Activated B cell treated with CpG ODN at 0.5 μM for 24 hours (primary cell): ENCODE results near the gene DBI. TPM values are rescaled to one million over a fixed set of nuclear protein-coding genes. Genes with fewer than 3 reads are reported as not detected.

Source experiments
- ATAC-seq: fragments of 200-7000 bp; cut with Tn5 transposase; one replicate; pipeline ENCODE4 v1.10.0; 2021; ENCODE audit warnings: low read depth, mild to moderate bottlenecking, moderate library complexity
- CTCF ChIA-PET: fragments of 350-600 bp; sonication (Branson Sonifier 250); formaldehyde crosslinking; loops from one replicate; lab custom pipeline; 2021; ENCODE audit warnings: antibody characterized with exemption; lab: Charles Lee
- POLR2A ChIA-PET: fragments of 350-600 bp; sonication (Branson Sonifier 250); formaldehyde crosslinking; loops from one replicate; lab custom pipeline; 2021; ENCODE audit warnings: antibody characterized with exemption; lab: Charles Lee
- DNase-seq: peaks from one replicate; pipeline ENCODE4 v3.0.0; 2022
- H3K27ac Mint-ChIP-seq: one replicate; pipeline ENCODE4 v1.8.0; 2020; ENCODE audit warnings: mixed read lengths
- H3K27me3 Mint-ChIP-seq: one replicate; pipeline ENCODE4 v1.8.0; 2021; ENCODE audit warnings: mixed read lengths
- H3K36me3 Mint-ChIP-seq: one replicate; pipeline ENCODE4 v1.8.0; 2021; ENCODE audit warnings: low read depth, mixed read lengths
- H3K4me1 Mint-ChIP-seq: one replicate; pipeline ENCODE4 v1.8.0; 2021; ENCODE audit warnings: mixed read lengths
- H3K4me3 Mint-ChIP-seq: one replicate; pipeline ENCODE4 v1.8.0; 2020; ENCODE audit warnings: mild to moderate bottlenecking, mixed read lengths
- H3K9me3 Mint-ChIP-seq: one replicate; pipeline ENCODE4 v1.8.0; 2020; ENCODE audit warnings: mixed read lengths
- intact Hi-C: fragments of 100-400 bp; cut with micrococcal nuclease; formaldehyde crosslinking; loops from one replicate; pipeline ENCODE4 v1.15.1; 2024
- total RNA-seq: library from RNA; stranded (reverse); gene quantifications from 2 replicates; pipeline ENCODE4 v1.2.3, GENCODE V29; 2022
- TF ChIP-seq, protein P1 (sequence below): fragments of 200-600 bp; IDR thresholded peaks from one replicate; pipeline ENCODE4 v1.8.0; 2022; ENCODE audit warnings: antibody characterized with exemption, mild to moderate bottlenecking

The DBI gene
- 112 TPM in 2 replicates for total RNA-seq

DNA sequence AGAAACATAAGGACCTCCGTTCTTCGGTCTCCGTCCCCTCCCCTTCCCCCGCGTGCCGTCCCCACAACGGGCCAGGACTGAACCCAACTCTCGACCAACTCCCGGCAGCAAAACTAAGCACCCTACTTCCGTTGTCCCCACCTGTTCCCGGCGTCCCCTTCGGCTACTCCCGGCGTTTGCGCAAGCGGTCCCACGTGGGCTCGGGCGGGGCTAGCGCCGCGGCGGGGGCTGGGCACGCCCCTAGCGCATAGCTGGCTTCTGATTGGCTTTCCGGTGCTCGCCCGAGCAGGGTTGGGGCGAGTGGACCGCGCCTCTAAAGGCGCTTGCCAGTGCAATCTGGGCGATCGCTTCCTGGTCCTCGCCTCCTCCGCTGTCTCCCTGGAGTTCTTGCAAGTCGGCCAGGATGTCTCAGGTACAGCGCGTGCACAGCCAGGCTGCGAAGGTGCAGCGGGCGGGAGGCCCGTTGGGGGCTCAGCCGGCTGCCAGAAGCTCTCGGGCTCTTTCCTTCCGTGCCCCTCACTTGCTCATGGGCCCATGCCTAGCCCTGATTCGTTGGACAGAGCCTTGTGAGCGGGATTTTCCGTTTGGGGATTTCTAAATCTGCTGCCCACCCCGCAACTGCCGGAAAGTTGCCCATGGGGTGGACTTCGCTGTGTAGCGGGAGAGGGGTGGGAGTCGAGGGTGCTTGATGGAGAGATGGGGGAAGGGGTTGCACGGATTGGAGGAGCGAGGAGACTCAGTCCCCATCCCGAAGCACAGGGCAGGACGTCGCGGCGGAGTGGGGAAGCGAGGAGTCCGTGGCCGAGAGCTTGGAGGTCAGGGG, at the start of gene DBI, which contains the start of gene C2orf76:
Gene DBI, plus strand, starts transcription at position 329 of the 823 bp plus-strand sequence. Its CDS starts 75 bp downstream, at position 404.
Gene C2orf76, minus strand, starts transcription at position 186 of the 823 bp plus-strand sequence. CDS start 26,875 bp downstream, outside the sequence.
- ATAC-seq = peak; percentile 92

DNA sequence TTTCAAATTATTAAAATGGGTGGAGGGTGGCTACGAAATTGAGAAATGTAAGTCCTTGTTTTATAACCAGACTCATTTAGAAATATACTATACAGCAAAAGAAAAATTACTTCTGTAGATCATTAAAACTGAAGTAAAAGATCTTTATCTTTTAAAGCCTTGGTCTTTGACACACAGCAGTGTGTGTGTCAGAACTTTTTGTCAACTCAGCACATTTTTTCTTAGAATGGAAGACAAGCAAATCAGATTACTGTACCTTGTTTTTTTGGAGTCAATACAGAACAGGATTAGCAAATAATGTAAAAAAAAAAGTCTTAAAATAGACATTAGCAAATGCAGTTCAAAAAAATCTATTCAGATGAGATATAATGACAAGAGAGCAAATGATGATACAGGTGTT, 49.2 kb upstream of the DBI start:
- Mint-ChIP-seq H3K27ac (no peak overlapping the region), H3K27me3 (no peaks in the 10 kb centered on the region), H3K36me3 (peaks cover 2% of the 10 kb centered on the region), H3K4me1 (peaks cover 5% of the 10 kb centered on the region), H3K4me3 (no peak overlapping the region), H3K9me3 (no peaks in the 10 kb centered on the region)
- ATAC-seq (no peak), DNase-seq (no peak)
- intact Hi-C loops = no loop called here
- TF ChIP-seq, protein P1, sequence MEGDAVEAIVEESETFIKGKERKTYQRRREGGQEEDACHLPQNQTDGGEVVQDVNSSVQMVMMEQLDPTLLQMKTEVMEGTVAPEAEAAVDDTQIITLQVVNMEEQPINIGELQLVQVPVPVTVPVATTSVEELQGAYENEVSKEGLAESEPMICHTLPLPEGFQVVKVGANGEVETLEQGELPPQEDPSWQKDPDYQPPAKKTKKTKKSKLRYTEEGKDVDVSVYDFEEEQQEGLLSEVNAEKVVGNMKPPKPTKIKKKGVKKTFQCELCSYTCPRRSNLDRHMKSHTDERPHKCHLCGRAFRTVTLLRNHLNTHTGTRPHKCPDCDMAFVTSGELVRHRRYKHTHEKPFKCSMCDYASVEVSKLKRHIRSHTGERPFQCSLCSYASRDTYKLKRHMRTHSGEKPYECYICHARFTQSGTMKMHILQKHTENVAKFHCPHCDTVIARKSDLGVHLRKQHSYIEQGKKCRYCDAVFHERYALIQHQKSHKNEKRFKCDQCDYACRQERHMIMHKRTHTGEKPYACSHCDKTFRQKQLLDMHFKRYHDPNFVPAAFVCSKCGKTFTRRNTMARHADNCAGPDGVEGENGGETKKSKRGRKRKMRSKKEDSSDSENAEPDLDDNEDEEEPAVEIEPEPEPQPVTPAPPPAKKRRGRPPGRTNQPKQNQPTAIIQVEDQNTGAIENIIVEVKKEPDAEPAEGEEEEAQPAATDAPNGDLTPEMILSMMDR = no peak
- CTCF ChIA-PET = no interaction called here
- POLR2A ChIA-PET = no interaction called here

More for the DNA sequence above, at the start of gene DBI, which contains the start of gene C2orf76:
- ChIA-PET POLR2A (interaction anchor here (0.5 to 2.3 kb wide), 25 partner anchors 9 to 1552 kb away, joined by 3 to 14 read pairs (median 4); partner anchors contain the start of genes DDX18, EPB41L5, RALB and TMEM37), CTCF (no interaction called here)
- H3K4me1 Mint-ChIP-seq = peaks cover 56% of the 10 kb centered on the region
- H3K27ac Mint-ChIP-seq = peak within 1 kb of the TSS; percentile 95
- no peaks in the 10 kb centered on the region for H3K9me3 Mint-ChIP-seq
- H3K27me3 Mint-ChIP-seq = no peaks in the 10 kb centered on the region
- TF ChIP-seq, protein P1 = no peak
- peak; percentile 93 for DNase-seq
- peaks cover 45% of the 10 kb centered on the region for H3K36me3 Mint-ChIP-seq
- peak within 1 kb of the TSS; percentile 100 for H3K4me3 Mint-ChIP-seq
- intact Hi-C loops = loop anchor here (1.0 to 10.0 kb wide), 16 partner anchors 15 to 1552 kb away; partner anchors contain the start of genes CCDC93, DDX18, EPB41L5 and INHBB

DNA sequence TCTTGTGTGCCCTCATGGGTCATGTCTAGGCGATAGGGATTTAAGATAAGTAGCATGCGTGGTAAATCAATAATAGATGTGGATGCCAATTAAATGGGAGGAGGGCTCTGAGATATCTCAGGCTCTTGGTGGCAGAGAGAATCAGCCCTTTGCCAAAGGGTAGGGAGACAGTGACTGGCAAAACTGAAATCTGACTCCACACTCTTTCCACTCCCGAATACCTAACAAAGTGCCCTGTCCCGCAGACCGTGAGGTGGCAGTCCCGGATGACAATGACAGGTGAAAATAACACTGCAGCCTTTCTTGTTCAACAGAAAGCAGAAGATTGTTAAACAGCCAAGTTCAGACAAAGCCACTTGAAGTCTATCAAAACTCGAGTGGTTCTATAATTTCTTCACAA, 47.2 kb upstream of the DBI start:
- H3K9me3 Mint-ChIP-seq = no peaks in the 10 kb centered on the region
- TF ChIP-seq, protein P1 = no peak
- H3K36me3 Mint-ChIP-seq = peaks cover 2% of the 10 kb centered on the region
- no peak overlapping the region for H3K4me3 Mint-ChIP-seq
- intact Hi-C loops = no loop called here
- H3K27me3 Mint-ChIP-seq = no peaks in the 10 kb centered on the region
- DNase-seq = no peak
- ChIA-PET POLR2A (no interaction called here), CTCF (no interaction called here)
- H3K27ac Mint-ChIP-seq = no peak overlapping the region
- H3K4me1 Mint-ChIP-seq = no peaks in the 10 kb centered on the region
- ATAC-seq = no peak

DNA sequence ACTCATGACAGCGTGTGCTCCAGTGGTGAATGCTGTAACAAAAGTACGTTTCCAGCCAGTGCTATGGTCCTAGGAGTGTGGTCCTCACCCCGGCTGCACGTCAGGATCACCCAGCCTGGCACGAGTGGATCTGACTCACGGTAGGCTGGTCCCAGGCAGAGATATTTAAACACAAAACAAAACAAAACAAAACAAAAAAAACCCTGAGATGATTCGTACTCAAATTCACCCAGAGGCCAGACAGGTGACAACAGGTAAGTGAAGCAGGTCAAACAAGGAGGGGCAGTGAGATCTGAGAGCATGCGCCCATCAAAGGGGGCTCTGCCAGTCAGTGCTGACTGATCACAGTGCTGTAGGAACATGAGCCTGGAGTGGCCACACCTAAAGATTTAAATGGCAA, 43.3 kb upstream of the DBI start:
- TF ChIP-seq, protein P1 = no peak
- ATAC-seq = no peak
- no peak overlapping the region for H3K4me3 Mint-ChIP-seq
- no peaks in the 10 kb centered on the region for H3K4me1 Mint-ChIP-seq
- no peaks in the 10 kb centered on the region for H3K27me3 Mint-ChIP-seq
- H3K27ac Mint-ChIP-seq = no peak overlapping the region
- ChIA-PET CTCF (no interaction called here), POLR2A (interaction anchor here (0.6 kb wide), 1 partner anchor 11 kb away, joined by 5 read pairs; no protein-coding TSS in a partner anchor)
- DNase-seq = no peak
- H3K9me3 Mint-ChIP-seq = no peaks in the 10 kb centered on the region
- intact Hi-C loops = no loop called here
- H3K36me3 Mint-ChIP-seq = no peaks in the 10 kb centered on the region

DNA sequence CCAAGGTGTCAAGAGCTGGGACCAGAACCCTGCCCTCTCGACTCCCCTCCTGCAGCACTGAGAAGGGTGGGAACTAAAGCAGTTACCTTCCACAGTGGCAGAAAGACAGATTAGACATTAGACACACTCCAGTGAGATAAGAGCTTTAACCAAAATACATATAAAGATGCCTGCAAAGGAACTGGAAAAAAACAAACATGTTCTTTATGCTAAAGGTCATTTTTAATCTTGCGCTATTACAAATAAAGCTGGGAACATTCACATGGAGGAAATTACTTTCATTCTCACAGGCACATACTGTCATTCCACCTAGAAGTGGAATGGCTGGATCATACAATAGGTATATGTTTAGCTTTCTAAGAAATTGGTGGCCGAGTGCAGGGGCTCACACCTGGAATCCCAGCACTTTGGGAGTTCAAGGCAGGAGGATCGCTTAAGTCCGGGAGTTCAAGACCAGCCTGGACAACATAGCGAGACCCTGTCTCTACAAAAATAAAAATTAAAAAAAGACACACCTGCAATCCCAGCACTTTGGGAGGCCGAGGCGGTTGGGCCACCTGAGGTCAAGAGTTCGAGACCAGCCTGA, 42.0 kb upstream of the DBI start:
- Mint-ChIP-seq H3K4me3 (no peak overlapping the region), H3K9me3 (no peaks in the 10 kb centered on the region), H3K36me3 (no peaks in the 10 kb centered on the region), H3K27ac (no peak overlapping the region), H3K4me1 (no peaks in the 10 kb centered on the region), H3K27me3 (no peaks in the 10 kb centered on the region)
- intact Hi-C loops = no loop called here
- ATAC-seq = no peak
- ChIA-PET POLR2A (no interaction called here), CTCF (no interaction called here)
- TF ChIP-seq, protein P1 = no peak
- DNase-seq = no peak
